LHCN-M2 (cell line): ENCODE data around the gene FIZ1. TPM values are rescaled to one million over a fixed set of nuclear protein-coding genes. Genes with fewer than 3 reads are reported as not detected.
"Not testable (repeated sequence)": the region's sequence is repeated elsewhere in the genome, so short reads cannot be mapped to it uniquely, and the experiment has no call there.

ENCODE experiments used
- DNase-seq: peaks from one replicate; pipeline ENCODE4 v3.0.0-alpha.2; 2012; ENCODE audit warnings: low read depth
- total RNA-seq: library from RNA; depleted of rRNA; stranded (reverse); fragments of >200 nt; gene quantifications from 2 replicates; pipeline ENCODE4 v1.2.3, GENCODE V29; 2014

Gene FIZ1
- total RNA-seq, 1 experiment from 2014 or later: 7.4 TPM

GRCh38 chr19:55578031-55578760 lies 21.1 kb downstream of the FIZ1 start:
- no peak for DNase-seq

GRCh38 chr19:55576746-55577145 lies 22.6 kb downstream of the FIZ1 start:
- no peak for DNase-seq

GRCh38 chr19:55573929-55574328 lies 25.4 kb downstream of the FIZ1 start:
- DNase-seq: not testable (repeated sequence)

- DNase-seq: not testable (repeated sequence)
Measured at GRCh38 chr19:55569477-55569876, 29.8 kb downstream of the FIZ1 start.

- no peak for DNase-seq
Measured at GRCh38 chr19:55567708-55568328, 31.5 kb downstream of the FIZ1 start.

GRCh38 chr19:55566823-55567222 lies 32.5 kb downstream of the FIZ1 start:
- DNase-seq: no peak

GRCh38 chr19:55563261-55563690 lies 36.0 kb downstream of the FIZ1 start:
- no peak for DNase-seq

GRCh38 chr19:55559684-55560083 lies 39.6 kb downstream of the FIZ1 start:
- DNase-seq: no peak

- no peak for DNase-seq
Measured at GRCh38 chr19:55554741-55555152, 44.6 kb downstream of the FIZ1 start.

GRCh38 chr19:55554302-55554701 lies 45.0 kb downstream of the FIZ1 start:
- DNase-seq: no peak

GRCh38 chr19:55553217-55554182 lies 45.8 kb downstream of the FIZ1 start:
- no peak for DNase-seq

GRCh38 chr19:55552620-55553019 lies 46.7 kb downstream of the FIZ1 start:
- peak; percentile 68 for DNase-seq

- DNase-seq: no peak
Measured at GRCh38 chr19:55552206-55552605, 47.1 kb downstream of the FIZ1 start.

- DNase-seq: no peak
Measured at GRCh38 chr19:55550321-55550650, 49.0 kb downstream of the FIZ1 start.

- DNase-seq: peak; percentile 80
Measured at GRCh38 chr19:55549500-55550320, 49.6 kb downstream of the FIZ1 start.

- DNase-seq: peak; percentile 25
Measured at GRCh38 chr19:55546822-55547614, 52.3 kb downstream of the FIZ1 start.

- DNase-seq: no peak
Measured at GRCh38 chr19:55546011-55546410, 53.3 kb downstream of the FIZ1 start.

- DNase-seq: no peak
Measured at GRCh38 chr19:55545443-55545842, 53.9 kb downstream of the FIZ1 start, which contains the start of gene SBK3. TSS of gene SBK3 (minus strand) at chr19:55545543. CDS start at chr19:55545543, 0 bp downstream.

- peak; percentile 49 for DNase-seq
Measured at GRCh38 chr19:55544776-55545439, 54.4 kb downstream of the FIZ1 start.

GRCh38 chr19:55544014-55544413 lies 55.3 kb downstream of the FIZ1 start:
- no peak for DNase-seq
